ENCODE data around the gene DAB2.
"Not testable (repeated sequence)": the region's sequence is repeated elsewhere in the genome, so short reads cannot be mapped to it uniquely, and the experiment has no call there.

Gene DAB2

GRCh38 chr5:39420482-39421145 lies 4.2 kb downstream of the DAB2 start:
- DNase-seq (ENCODE audit: low read depth): no peak

GRCh38 chr5:39419796-39420195 lies 5.0 kb downstream of the DAB2 start:
- no peak for DNase-seq (ENCODE audit: low read depth)

- DNase-seq (ENCODE audit: low read depth): no peak
These were observed 6.8 kb downstream of the DAB2 start for GRCh38 chr5:39417979-39418378.

- DNase-seq (ENCODE audit: low read depth): no peak
These were observed 9.6 kb downstream of the DAB2 start for GRCh38 chr5:39415201-39415600.

- DNase-seq (ENCODE audit: low read depth): no peak
These were observed 10.4 kb downstream of the DAB2 start for GRCh38 chr5:39414426-39414825.

GRCh38 chr5:39413771-39414170 lies 11.0 kb downstream of the DAB2 start:
- no peak for DNase-seq (ENCODE audit: low read depth)

- DNase-seq (ENCODE audit: low read depth): no peak
These were observed 11.9 kb downstream of the DAB2 start for GRCh38 chr5:39412721-39413394.

GRCh38 chr5:39411985-39412384 lies 12.8 kb downstream of the DAB2 start:
- DNase-seq (ENCODE audit: low read depth): no peak

- no peak for DNase-seq (ENCODE audit: low read depth)
These were observed 13.7 kb downstream of the DAB2 start for GRCh38 chr5:39411061-39411460.

- DNase-seq (ENCODE audit: low read depth): no peak
These were observed 15.7 kb downstream of the DAB2 start for GRCh38 chr5:39409033-39409432.

- DNase-seq (ENCODE audit: low read depth): no peak
These were observed 19.5 kb downstream of the DAB2 start for GRCh38 chr5:39405083-39405843.

GRCh38 chr5:39403761-39404160 lies 21.0 kb downstream of the DAB2 start:
- not testable (repeated sequence) for DNase-seq (ENCODE audit: low read depth)

GRCh38 chr5:39402140-39402539 lies 22.6 kb downstream of the DAB2 start:
- DNase-seq (ENCODE audit: low read depth): not testable (repeated sequence)

- DNase-seq (ENCODE audit: low read depth): no peak
These were observed 23.8 kb downstream of the DAB2 start for GRCh38 chr5:39400713-39401578.

- no peak for DNase-seq (ENCODE audit: low read depth)
These were observed 25.4 kb downstream of the DAB2 start for GRCh38 chr5:39399135-39400036.

- DNase-seq (ENCODE audit: low read depth): no peak
These were observed 27.9 kb downstream of the DAB2 start for GRCh38 chr5:39396843-39397242.

- DNase-seq (ENCODE audit: low read depth): no peak
These were observed 29.3 kb downstream of the DAB2 start for GRCh38 chr5:39395521-39395920.

GRCh38 chr5:39394946-39395345 lies 29.8 kb downstream of the DAB2 start:
- no peak for DNase-seq (ENCODE audit: low read depth)

GRCh38 chr5:39390945-39391344 lies 33.8 kb downstream of the DAB2 start:
- no peak for DNase-seq (ENCODE audit: low read depth)

- no peak for DNase-seq (ENCODE audit: low read depth)
These were observed 37.5 kb downstream of the DAB2 start for GRCh38 chr5:39387293-39387692.

GRCh38 chr5:39384271-39384670 lies 40.5 kb downstream of the DAB2 start:
- DNase-seq (ENCODE audit: low read depth): no peak
